NCI-H2196 treated with DMSO at 0.1 percent for 48 hours (cell line): ENCODE results near the gene PDGFC.
"Not testable (repeated sequence)": the region's sequence is repeated elsewhere in the genome, so short reads cannot be mapped to it uniquely, and the experiment has no call there.

ENCODE experiments used
- DNase-seq: peaks from one replicate; lab custom pipeline; 2025; ENCODE audit not compliant: unreplicated experiment; lab: John Stamatoyannopoulos, UW

Gene PDGFC

GRCh38 chr4:156952078-156952759 lies 19.4 kb downstream of the PDGFC start:
- DNase-seq: no peak

- DNase-seq: no peak
Observed at GRCh38 chr4:156950948-156951347, 20.7 kb downstream of the PDGFC start.

GRCh38 chr4:156950090-156950489 lies 21.5 kb downstream of the PDGFC start:
- no peak for DNase-seq

- DNase-seq: no peak
Observed at GRCh38 chr4:156949373-156949814, 22.2 kb downstream of the PDGFC start.

- no peak for DNase-seq
Observed at GRCh38 chr4:156948738-156949137, 22.9 kb downstream of the PDGFC start.

GRCh38 chr4:156948133-156948532 lies 23.5 kb downstream of the PDGFC start:
- DNase-seq: no peak

- no peak for DNase-seq
Observed at GRCh38 chr4:156946516-156947424, 24.8 kb downstream of the PDGFC start.

- no peak for DNase-seq
Observed at GRCh38 chr4:156945532-156945931, 26.1 kb downstream of the PDGFC start.

GRCh38 chr4:156942991-156943390 lies 28.6 kb downstream of the PDGFC start:
- no peak for DNase-seq

- peak; percentile 34 for DNase-seq
Observed at GRCh38 chr4:156941940-156942548, 29.6 kb downstream of the PDGFC start.

- no peak for DNase-seq
Observed at GRCh38 chr4:156939801-156940200, 31.8 kb downstream of the PDGFC start.

- no peak for DNase-seq
Observed at GRCh38 chr4:156939139-156939538, 32.5 kb downstream of the PDGFC start.

GRCh38 chr4:156934259-156934635 lies 37.4 kb downstream of the PDGFC start:
- DNase-seq: no peak

- no peak for DNase-seq
Observed at GRCh38 chr4:156933633-156934258, 37.9 kb downstream of the PDGFC start.

- DNase-seq: not testable (repeated sequence)
Observed at GRCh38 chr4:156932360-156932759, 39.2 kb downstream of the PDGFC start.

- DNase-seq: peak; percentile 25
Observed at GRCh38 chr4:156931267-156931666, 40.3 kb downstream of the PDGFC start.

- no peak for DNase-seq
Observed at GRCh38 chr4:156929386-156930105, 42.1 kb downstream of the PDGFC start.

- no peak for DNase-seq
Observed at GRCh38 chr4:156924774-156925315, 46.8 kb downstream of the PDGFC start.

GRCh38 chr4:156923525-156923924 lies 48.1 kb downstream of the PDGFC start:
- DNase-seq: no peak

GRCh38 chr4:156915221-156915620 lies 56.4 kb downstream of the PDGFC start:
- no peak for DNase-seq
